ENCODE data around the gene ZNF431. TPM values are rescaled to one million over a fixed set of nuclear protein-coding genes. Genes with fewer than 3 reads are reported as not detected.
A peak's percentile ranks its signal among the peaks of the same experiment; 100 is the strongest.

Gene ZNF431
- total and polyA plus RNA-seq, 5 donors from 2014 or later = 6.9 to 23.9 (median 8.4) TPM

- H3K27ac ChIP-seq (ENCODE audit: insufficient read depth, low read length, poor library complexity, severe bottlenecking) = no peak overlapping the region
- Mint-ChIP-seq H3K36me3 (peaks cover 54% of the 10 kb centered on the region), H3K27me3 (no peaks in the 10 kb centered on the region), H3K4me1 (peaks cover 0 to 4% (median 0%) of the 10 kb centered on the region in 4 donors), H3K4me3 (no peak overlapping the region), H3K9me3 (peaks cover 3 to 54% (median 28%) of the 10 kb centered on the region in 7 donors), H3K27ac (no peak overlapping the region)
- no peak overlapping the region for H3K4me3 ChIP-seq (ENCODE audit: low read depth, low read length)
- H3K36me3 ChIP-seq (ENCODE audit: control insufficient read depth, insufficient read depth, low read length) = peaks cover 21% of the 10 kb centered on the region
- peaks cover 36 to 50% of the 10 kb centered on the region in 2 experiments for H3K9me3 ChIP-seq (ENCODE audit: control insufficient read depth in 2 of 2, low read length in 2 of 2)
- no peaks in the 10 kb centered on the region for H3K4me1 ChIP-seq (ENCODE audit: control insufficient read depth, insufficient read depth, low read length, poor library complexity, severe bottlenecking)
- no peaks in the 10 kb centered on the region for H3K27me3 ChIP-seq (ENCODE audit: control insufficient read depth, insufficient read depth, low read length)
- DNase-seq (no peak), ATAC-seq (ENCODE audit: low read depth in 2 of 2) (no peak)
Observed at GRCh38 chr19:21115430-21115829, 26.4 kb upstream of the ZNF431 start.

- Histone ChIP-seq H3K27ac (ENCODE audit: insufficient read depth, low read length, poor library complexity, severe bottlenecking) (no peak overlapping the region), H3K9me3 (ENCODE audit: control insufficient read depth in 2 of 2, low read length in 2 of 2) (peaks cover 41 to 50% of the 10 kb centered on the region in 2 experiments), H3K27me3 (ENCODE audit: control insufficient read depth, insufficient read depth, low read length) (no peaks in the 10 kb centered on the region), H3K4me3 (ENCODE audit: low read depth, low read length) (no peak overlapping the region), H3K36me3 (ENCODE audit: control insufficient read depth, insufficient read depth, low read length) (peaks cover 18% of the 10 kb centered on the region), H3K4me1 (ENCODE audit: control insufficient read depth, insufficient read depth, low read length, poor library complexity, severe bottlenecking) (no peaks in the 10 kb centered on the region)
- peaks cover 3 to 40% (median 21%) of the 10 kb centered on the region in 7 donors for H3K9me3 Mint-ChIP-seq
- H3K36me3 Mint-ChIP-seq = peaks cover 43% of the 10 kb centered on the region
- no peak for DNase-seq
- ATAC-seq (ENCODE audit: low read depth in 2 of 2) = no peak
- no peak overlapping the region for H3K4me3 Mint-ChIP-seq
- H3K4me1 Mint-ChIP-seq = peaks cover 0 to 2% (median 0%) of the 10 kb centered on the region in 4 donors
- H3K27me3 Mint-ChIP-seq = no peaks in the 10 kb centered on the region
- no peak overlapping the region for H3K27ac Mint-ChIP-seq
Observed at GRCh38 chr19:21117041-21117907, 24.6 kb upstream of the ZNF431 start.

GRCh38 chr19:21126078-21126477, 15.8 kb upstream of the ZNF431 start:
- no peaks in the 10 kb centered on the region for H3K36me3 ChIP-seq (ENCODE audit: control insufficient read depth, insufficient read depth, low read length)
- H3K4me1 Mint-ChIP-seq = no peaks in the 10 kb centered on the region
- peaks cover 7% of the 10 kb centered on the region for H3K36me3 Mint-ChIP-seq
- peaks cover 11 to 15% of the 10 kb centered on the region in 2 experiments for H3K9me3 ChIP-seq (ENCODE audit: control insufficient read depth in 2 of 2, low read length in 2 of 2)
- H3K27ac Mint-ChIP-seq = no peak overlapping the region
- no peaks in the 10 kb centered on the region for H3K27me3 Mint-ChIP-seq
- H3K27me3 ChIP-seq (ENCODE audit: control insufficient read depth, insufficient read depth, low read length) = no peaks in the 10 kb centered on the region
- no peak overlapping the region for H3K27ac ChIP-seq (ENCODE audit: insufficient read depth, low read length, poor library complexity, severe bottlenecking)
- ATAC-seq (ENCODE audit: low read depth in 2 of 2) = no peak
- H3K9me3 Mint-ChIP-seq = peaks cover 0 to 13% (median 9%) of the 10 kb centered on the region in 7 donors
- no peak for DNase-seq
- H3K4me1 ChIP-seq (ENCODE audit: control insufficient read depth, insufficient read depth, low read length, poor library complexity, severe bottlenecking) = no peaks in the 10 kb centered on the region
- H3K4me3 Mint-ChIP-seq = no peak overlapping the region
- H3K4me3 ChIP-seq (ENCODE audit: low read depth, low read length) = no peak overlapping the region

- H3K4me3 ChIP-seq (ENCODE audit: low read depth, low read length) = no peak overlapping the region
- H3K9me3 Mint-ChIP-seq = peaks cover 0 to 13% (median 9%) of the 10 kb centered on the region in 7 donors
- no peaks in the 10 kb centered on the region for H3K4me1 ChIP-seq (ENCODE audit: control insufficient read depth, insufficient read depth, low read length, poor library complexity, severe bottlenecking)
- peaks cover 5% of the 10 kb centered on the region for H3K36me3 Mint-ChIP-seq
- no peak overlapping the region for H3K27ac Mint-ChIP-seq
- H3K36me3 ChIP-seq (ENCODE audit: control insufficient read depth, insufficient read depth, low read length) = no peaks in the 10 kb centered on the region
- H3K27ac ChIP-seq (ENCODE audit: insufficient read depth, low read length, poor library complexity, severe bottlenecking) = no peak overlapping the region
- no peak for DNase-seq
- H3K9me3 ChIP-seq (ENCODE audit: control insufficient read depth in 2 of 2, low read length in 2 of 2) = peaks cover 11 to 12% of the 10 kb centered on the region in 2 experiments
- H3K27me3 ChIP-seq (ENCODE audit: control insufficient read depth, insufficient read depth, low read length) = no peaks in the 10 kb centered on the region
- H3K4me3 Mint-ChIP-seq = no peak overlapping the region
- no peaks in the 10 kb centered on the region for H3K4me1 Mint-ChIP-seq
- no peak for ATAC-seq (ENCODE audit: low read depth in 2 of 2)
- no peaks in the 10 kb centered on the region for H3K27me3 Mint-ChIP-seq
Observed at GRCh38 chr19:21127001-21127400, 14.8 kb upstream of the ZNF431 start.

- no peak for ATAC-seq (ENCODE audit: low read depth in 2 of 2)
- Mint-ChIP-seq H3K4me3 (no peak overlapping the region), H3K27ac (no peak overlapping the region), H3K9me3 (peaks cover 0 to 13% (median 9%) of the 10 kb centered on the region in 7 donors), H3K36me3 (no peaks in the 10 kb centered on the region), H3K4me1 (no peaks in the 10 kb centered on the region), H3K27me3 (no peaks in the 10 kb centered on the region)
- Histone ChIP-seq H3K4me1 (ENCODE audit: control insufficient read depth, insufficient read depth, low read length, poor library complexity, severe bottlenecking) (no peaks in the 10 kb centered on the region), H3K27ac (ENCODE audit: insufficient read depth, low read length, poor library complexity, severe bottlenecking) (no peak overlapping the region), H3K9me3 (ENCODE audit: control insufficient read depth in 2 of 2, low read length in 2 of 2) (peaks cover 11 to 12% of the 10 kb centered on the region in 2 experiments), H3K36me3 (ENCODE audit: control insufficient read depth, insufficient read depth, low read length) (no peaks in the 10 kb centered on the region), H3K4me3 (ENCODE audit: low read depth, low read length) (no peak overlapping the region), H3K27me3 (ENCODE audit: control insufficient read depth, insufficient read depth, low read length) (no peaks in the 10 kb centered on the region)
- DNase-seq = no peak
Observed at GRCh38 chr19:21127898-21128297, 13.9 kb upstream of the ZNF431 start.

- H3K36me3 Mint-ChIP-seq = no peaks in the 10 kb centered on the region
- Histone ChIP-seq H3K36me3 (ENCODE audit: control insufficient read depth, insufficient read depth, low read length) (no peaks in the 10 kb centered on the region), H3K27ac (ENCODE audit: insufficient read depth, low read length, poor library complexity, severe bottlenecking) (no peak overlapping the region), H3K4me3 (ENCODE audit: low read depth, low read length) (no peak overlapping the region), H3K9me3 (ENCODE audit: control insufficient read depth in 2 of 2, low read length in 2 of 2) (peaks cover 9 to 11% of the 10 kb centered on the region in 2 experiments), H3K4me1 (ENCODE audit: control insufficient read depth, insufficient read depth, low read length, poor library complexity, severe bottlenecking) (no peaks in the 10 kb centered on the region), H3K27me3 (ENCODE audit: control insufficient read depth, insufficient read depth, low read length) (no peaks in the 10 kb centered on the region)
- H3K4me1 Mint-ChIP-seq = no peaks in the 10 kb centered on the region
- no peak for ATAC-seq (ENCODE audit: low read depth in 2 of 2)
- no peak overlapping the region for H3K4me3 Mint-ChIP-seq
- DNase-seq = no peak
- H3K9me3 Mint-ChIP-seq = peaks cover 0 to 13% (median 9%) of the 10 kb centered on the region in 7 donors
- H3K27ac Mint-ChIP-seq = no peak overlapping the region
- H3K27me3 Mint-ChIP-seq = no peaks in the 10 kb centered on the region
Observed at GRCh38 chr19:21128901-21129698, 12.7 kb upstream of the ZNF431 start.

GRCh38 chr19:21130097-21130775, 11.6 kb upstream of the ZNF431 start:
- H3K9me3 ChIP-seq (ENCODE audit: control insufficient read depth in 2 of 2, low read length in 2 of 2) = peaks cover 9 to 11% of the 10 kb centered on the region in 2 experiments
- no peak overlapping the region for H3K4me3 Mint-ChIP-seq
- no peaks in the 10 kb centered on the region for H3K27me3 Mint-ChIP-seq
- H3K4me1 Mint-ChIP-seq = no peaks in the 10 kb centered on the region
- no peak overlapping the region for H3K4me3 ChIP-seq (ENCODE audit: low read depth, low read length)
- DNase-seq (no peak), ATAC-seq (ENCODE audit: low read depth in 2 of 2) (no peak)
- peak overlapping the region in 1 of 3 donors; percentile 65 for H3K27ac Mint-ChIP-seq
- no peaks in the 10 kb centered on the region for H3K4me1 ChIP-seq (ENCODE audit: control insufficient read depth, insufficient read depth, low read length, poor library complexity, severe bottlenecking)
- no peaks in the 10 kb centered on the region for H3K36me3 ChIP-seq (ENCODE audit: control insufficient read depth, insufficient read depth, low read length)
- H3K9me3 Mint-ChIP-seq = peaks cover 0 to 13% (median 8%) of the 10 kb centered on the region in 7 donors
- no peaks in the 10 kb centered on the region for H3K36me3 Mint-ChIP-seq
- H3K27me3 ChIP-seq (ENCODE audit: control insufficient read depth, insufficient read depth, low read length) = no peaks in the 10 kb centered on the region
- no peak overlapping the region for H3K27ac ChIP-seq (ENCODE audit: insufficient read depth, low read length, poor library complexity, severe bottlenecking)

Measured in CD4-positive, CD25-positive, alpha-beta regulatory T cell (primary cell).